HCT116 (cell line): ENCODE measurements around the gene INPP5J. TPM values are rescaled to one million over a fixed set of nuclear protein-coding genes. Genes with fewer than 3 reads are reported as not detected.

Source experiments
- ATAC-seq: fragments of 200-7000 bp; cut with Tn5 transposase; 2 replicates; pipeline ENCODE4 v1.9.1; 2020; ENCODE audit warnings: mild to moderate bottlenecking, moderate library complexity
- BruUV-seq: library from RNA; stranded (reverse); fragments of 400-500 nt; replicated peaks from 2 replicates; lab custom pipeline; 2021; lab: Mats Ljungman, UMichigan
- CTCF ChIA-PET: fragments of 300-600 bp; sonication (Branson Sonifier 250); formaldehyde crosslinking; loops from one replicate; lab custom pipeline; 2021; ENCODE audit warnings: antibody characterized with exemption; lab: Charles Lee
- POLR2A ChIA-PET: fragments of 300-600, 350-600 bp; sonication (Branson Sonifier 250); formaldehyde crosslinking; loops from one replicate; lab custom pipeline; 2021; ENCODE audit warnings: antibody characterized with exemption; lab: Charles Lee
- RAD21 ChIA-PET, 2 experiments: fragments of 300-600 bp; sonication (Branson Sonifier 250); formaldehyde crosslinking; loops; one replicate each; lab custom pipeline; 2023; ENCODE audit warnings: low total read pairs in 2 of 2; ENCODE audit not compliant: uncharacterized antibody in 2 of 2, unreplicated experiment in 2 of 2, low non-redundant PET in 1 of 2; lab: Charles Lee
- DNase-seq: peaks from one replicate; pipeline ENCODE4 v3.0.0-alpha.2; 2010; ENCODE audit warnings: low read depth, low spot score
- H2AFZ ChIP-seq: fragments of 200-600 bp; shearing (Covaris generic), sonication (generic); 2 replicates; pipeline ENCODE4 v1.6.1; 2017; ENCODE audit warnings: low read depth, mixed run types, mixed read lengths, antibody characterized with exemption, low read length; ENCODE audit not compliant: poor library complexity, severe bottlenecking
- H3K27ac ChIP-seq: 2 replicates; pipeline ENCODE4 v1.5.1; 2012; ENCODE audit warnings: low read depth, low read length
- H3K27me3 ChIP-seq: fragments of 200-600 bp; sonication (generic); 2 replicates; pipeline ENCODE4 v1.6.1; 2016; ENCODE audit warnings: mixed run types, low read length, mixed read lengths; ENCODE audit not compliant: insufficient read depth
- H3K36me3 ChIP-seq, 2 experiments: fragments of 200-500 bp in 1 of 2; fragments of 200-600 bp in 1 of 2; sonication (Bioruptor generic) in 1 of 2; sonication (generic) in 1 of 2; 2 replicates each; pipeline versions ENCODE4 v1.5.1 to v1.6.1; 2014 to 2016; ENCODE audit warnings: low read length in 2 of 2, inconsistent platforms in 1 of 2, mixed read lengths in 1 of 2, mixed run types in 1 of 2; ENCODE audit not compliant: insufficient read depth in 2 of 2, control insufficient read depth in 1 of 2
- H3K4me1 ChIP-seq, 2 experiments: fragments of 200-600 bp in 1 of 2; sonication (generic) in 1 of 2; 2 replicates each; pipeline versions ENCODE4 v1.5.1 to v1.6.1; 2012 to 2017; ENCODE audit warnings: low read length in 2 of 2, inconsistent platforms in 1 of 2, mild to moderate bottlenecking in 1 of 2, mixed read lengths in 1 of 2, mixed run types in 1 of 2, moderate library complexity in 1 of 2; ENCODE audit not compliant: insufficient read depth in 2 of 2, control insufficient read depth in 1 of 2
- H3K4me2 ChIP-seq: fragments of 200-600 bp; sonication (generic); 2 replicates; pipeline ENCODE4 v1.6.1; 2017; ENCODE audit warnings: mixed run types, low read length, mixed read lengths
- H3K4me3 ChIP-seq, 2 experiments: fragments of 200-600 bp in 1 of 2; sonication (generic) in 1 of 2; replicated peaks in 1 of 2; 2 replicates each; pipeline ENCODE4 v1.5.1; 2011 to 2016; ENCODE audit warnings: low read length in 2 of 2, control low read depth in 1 of 2, low read depth in 1 of 2, mild to moderate bottlenecking in 1 of 2, mixed read lengths in 1 of 2, mixed run types in 1 of 2
- H3K79me2 ChIP-seq: fragments of 200-600 bp; sonication (generic); 2 replicates; pipeline ENCODE4 v1.6.1; 2017; ENCODE audit warnings: mild to moderate bottlenecking, mixed run types, low read length, moderate library complexity, mixed read lengths; ENCODE audit not compliant: insufficient read depth
- H3K9ac ChIP-seq: fragments of 200-600 bp; sonication (generic); 2 replicates; pipeline ENCODE4 v1.6.1; 2016; ENCODE audit warnings: low read length, mixed read lengths
- H3K9me2 ChIP-seq: fragments of 200-600 bp; sonication (generic), shearing (Covaris generic); 2 replicates; pipeline ENCODE4 v1.6.1; 2017; ENCODE audit warnings: mixed run types, mild to moderate bottlenecking, moderate library complexity; ENCODE audit not compliant: insufficient read depth
- H3K9me3 ChIP-seq, 2 experiments: fragments of 200-500 bp in 1 of 2; fragments of 200-600 bp in 1 of 2; sonication (Bioruptor generic) in 1 of 2; sonication (generic) in 1 of 2; 2 replicates each; pipeline ENCODE4 v1.6.1; 2014 to 2017; ENCODE audit warnings: low read length in 2 of 2, mixed read lengths in 2 of 2, inconsistent platforms in 1 of 2, low read depth in 1 of 2, mild to moderate bottlenecking in 1 of 2, mixed run types in 1 of 2, moderate library complexity in 1 of 2; ENCODE audit not compliant: control insufficient read depth in 1 of 2, insufficient read depth in 1 of 2
- H4K20me1 ChIP-seq: fragments of 200-600 bp; sonication (generic), shearing (Covaris generic); 2 replicates; pipeline ENCODE4 v1.6.1; 2017; ENCODE audit warnings: mixed run types, mild to moderate bottlenecking, moderate library complexity; ENCODE audit not compliant: insufficient read depth
- EGR1 ChIP-seq: IDR thresholded peaks from 2 replicates; pipeline ENCODE4 v1.6.1; 2012; ENCODE audit warnings: low read depth
- FOSL1 ChIP-seq: IDR thresholded peaks from 2 replicates; pipeline ENCODE4 v1.6.1; 2012; ENCODE audit warnings: low read depth
- JUND ChIP-seq: IDR thresholded peaks from 2 replicates; pipeline ENCODE4 v1.6.1; 2012
- TCF7L2 ChIP-seq: IDR thresholded peaks from 2 replicates; pipeline ENCODE4 v1.7.0; 2011; ENCODE audit warnings: borderline replicate concordance, inconsistent platforms; ENCODE audit not compliant: insufficient read depth, insufficient read length; ENCODE audit errors: extremely low read depth
- YY1 ChIP-seq: IDR thresholded peaks from 2 replicates; pipeline ENCODE4 v1.6.1; 2011; ENCODE audit warnings: low read length, low read depth, moderate library complexity, mild to moderate bottlenecking; ENCODE audit not compliant: insufficient replicate concordance; ENCODE audit errors: extremely low read depth
- ZNF274 ChIP-seq: fragments of 200-500 bp; sonication (Bioruptor generic); IDR thresholded peaks from 2 replicates; pipeline ENCODE4 v1.6.1; 2014; ENCODE audit warnings: mild to moderate bottlenecking, low read depth, low read length, inconsistent platforms
- intact Hi-C: fragments of 100-400 bp; cut with micrococcal nuclease; formaldehyde crosslinking; loops from 2 replicates; pipeline ENCODE4 v1.10.0; 2022
- total RNA-seq: library from RNA; stranded (reverse); gene quantifications from one replicate; pipeline ENCODE4 v1.2.1, GENCODE V29; 2021; ENCODE audit not compliant: unreplicated experiment
- TF ChIP-seq, protein P1 (sequence below): IDR thresholded peaks from 2 replicates; pipeline ENCODE4 v1.6.1; 2012; ENCODE audit warnings: low read depth
- TF ChIP-seq, protein P2 (sequence below): IDR thresholded peaks from 2 replicates; pipeline ENCODE4 v1.6.1; 2012
- TF ChIP-seq, protein P3 (sequence below), 3 experiments: fragments of 200-600 bp in 1 of 3; sonication (generic) in 1 of 3; IDR thresholded peaks in 2 of 3; conservative IDR thresholded peaks in 1 of 3; 2 replicates each; pipeline ENCODE4 v1.5.1; 2012 to 2017; ENCODE audit warnings: low read depth in 2 of 3, low read length in 2 of 3, antibody characterized with exemption in 1 of 3, borderline replicate concordance in 1 of 3, control low read depth in 1 of 3, mild to moderate bottlenecking in 1 of 3, mixed read lengths in 1 of 3, mixed run types in 1 of 3, moderate library complexity in 1 of 3; ENCODE audit not compliant: insufficient read depth in 1 of 3

The INPP5J gene
- total RNA-seq, 1 experiment from 2014 or later: 8.9 TPM

DNA sequence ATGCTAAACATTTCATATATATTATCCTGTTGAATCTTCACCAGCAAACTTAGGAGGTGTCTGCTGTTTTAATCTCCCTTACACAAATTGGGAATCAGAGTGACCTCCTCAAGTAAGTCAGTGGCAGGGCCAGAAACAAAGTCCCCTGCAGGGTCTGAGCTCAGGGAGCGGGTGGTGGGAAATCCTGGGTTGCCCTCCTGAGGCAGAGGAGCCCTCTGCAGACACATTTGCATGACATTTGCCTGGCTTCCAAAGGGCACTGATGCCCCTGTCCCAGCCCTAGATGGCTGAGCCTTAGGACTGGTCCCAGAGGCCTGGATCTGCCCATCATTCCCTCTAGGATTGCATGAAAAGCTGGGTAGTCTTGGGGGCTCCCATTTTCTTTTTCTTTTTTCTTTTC, 2.1 kb upstream of the INPP5J start:
- ChIA-PET CTCF (interaction anchor here (2.7 kb wide), 1 partner anchor 13 kb away, joined by 14 read pairs; the partner anchor contains the start of gene SELENOM), POLR2A (no interaction called here), RAD21 (no interaction called here)
- Histone ChIP-seq H2AFZ (no peak overlapping the region), H3K9ac (no peak overlapping the region), H3K79me2 (no peaks in the 10 kb centered on the region), H3K36me3 (no peaks in the 10 kb centered on the region), H3K27ac (no peak overlapping the region), H4K20me1 (no peaks in the 10 kb centered on the region), H3K4me2 (no peak overlapping the region), H3K9me2 (no peaks in the 10 kb centered on the region), H3K4me1 (peaks cover 9 to 20% of the 10 kb centered on the region in 2 experiments), H3K9me3 (no peaks in the 10 kb centered on the region), H3K4me3 (no peak overlapping the region), H3K27me3 (no peaks in the 10 kb centered on the region)
- ATAC-seq (no peak), DNase-seq (no peak)
- TF ChIP-seq, protein P1, sequence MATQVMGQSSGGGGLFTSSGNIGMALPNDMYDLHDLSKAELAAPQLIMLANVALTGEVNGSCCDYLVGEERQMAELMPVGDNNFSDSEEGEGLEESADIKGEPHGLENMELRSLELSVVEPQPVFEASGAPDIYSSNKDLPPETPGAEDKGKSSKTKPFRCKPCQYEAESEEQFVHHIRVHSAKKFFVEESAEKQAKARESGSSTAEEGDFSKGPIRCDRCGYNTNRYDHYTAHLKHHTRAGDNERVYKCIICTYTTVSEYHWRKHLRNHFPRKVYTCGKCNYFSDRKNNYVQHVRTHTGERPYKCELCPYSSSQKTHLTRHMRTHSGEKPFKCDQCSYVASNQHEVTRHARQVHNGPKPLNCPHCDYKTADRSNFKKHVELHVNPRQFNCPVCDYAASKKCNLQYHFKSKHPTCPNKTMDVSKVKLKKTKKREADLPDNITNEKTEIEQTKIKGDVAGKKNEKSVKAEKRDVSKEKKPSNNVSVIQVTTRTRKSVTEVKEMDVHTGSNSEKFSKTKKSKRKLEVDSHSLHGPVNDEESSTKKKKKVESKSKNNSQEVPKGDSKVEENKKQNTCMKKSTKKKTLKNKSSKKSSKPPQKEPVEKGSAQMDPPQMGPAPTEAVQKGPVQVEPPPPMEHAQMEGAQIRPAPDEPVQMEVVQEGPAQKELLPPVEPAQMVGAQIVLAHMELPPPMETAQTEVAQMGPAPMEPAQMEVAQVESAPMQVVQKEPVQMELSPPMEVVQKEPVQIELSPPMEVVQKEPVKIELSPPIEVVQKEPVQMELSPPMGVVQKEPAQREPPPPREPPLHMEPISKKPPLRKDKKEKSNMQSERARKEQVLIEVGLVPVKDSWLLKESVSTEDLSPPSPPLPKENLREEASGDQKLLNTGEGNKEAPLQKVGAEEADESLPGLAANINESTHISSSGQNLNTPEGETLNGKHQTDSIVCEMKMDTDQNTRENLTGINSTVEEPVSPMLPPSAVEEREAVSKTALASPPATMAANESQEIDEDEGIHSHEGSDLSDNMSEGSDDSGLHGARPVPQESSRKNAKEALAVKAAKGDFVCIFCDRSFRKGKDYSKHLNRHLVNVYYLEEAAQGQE: no peak
- TF ChIP-seq JUND: no peak
- TF ChIP-seq ZNF274: no peak
- no peak for TF ChIP-seq TCF7L2
- TF ChIP-seq EGR1: no peak
- no peak for TF ChIP-seq FOSL1
- TF ChIP-seq YY1: no peak
- TF ChIP-seq, protein P2, sequence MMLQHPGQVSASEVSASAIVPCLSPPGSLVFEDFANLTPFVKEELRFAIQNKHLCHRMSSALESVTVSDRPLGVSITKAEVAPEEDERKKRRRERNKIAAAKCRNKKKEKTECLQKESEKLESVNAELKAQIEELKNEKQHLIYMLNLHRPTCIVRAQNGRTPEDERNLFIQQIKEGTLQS: no peak
- TF ChIP-seq, protein P3, sequence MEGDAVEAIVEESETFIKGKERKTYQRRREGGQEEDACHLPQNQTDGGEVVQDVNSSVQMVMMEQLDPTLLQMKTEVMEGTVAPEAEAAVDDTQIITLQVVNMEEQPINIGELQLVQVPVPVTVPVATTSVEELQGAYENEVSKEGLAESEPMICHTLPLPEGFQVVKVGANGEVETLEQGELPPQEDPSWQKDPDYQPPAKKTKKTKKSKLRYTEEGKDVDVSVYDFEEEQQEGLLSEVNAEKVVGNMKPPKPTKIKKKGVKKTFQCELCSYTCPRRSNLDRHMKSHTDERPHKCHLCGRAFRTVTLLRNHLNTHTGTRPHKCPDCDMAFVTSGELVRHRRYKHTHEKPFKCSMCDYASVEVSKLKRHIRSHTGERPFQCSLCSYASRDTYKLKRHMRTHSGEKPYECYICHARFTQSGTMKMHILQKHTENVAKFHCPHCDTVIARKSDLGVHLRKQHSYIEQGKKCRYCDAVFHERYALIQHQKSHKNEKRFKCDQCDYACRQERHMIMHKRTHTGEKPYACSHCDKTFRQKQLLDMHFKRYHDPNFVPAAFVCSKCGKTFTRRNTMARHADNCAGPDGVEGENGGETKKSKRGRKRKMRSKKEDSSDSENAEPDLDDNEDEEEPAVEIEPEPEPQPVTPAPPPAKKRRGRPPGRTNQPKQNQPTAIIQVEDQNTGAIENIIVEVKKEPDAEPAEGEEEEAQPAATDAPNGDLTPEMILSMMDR (IDR thresholded peaks at IDR 0.05 in 2 of 3, conservative IDR thresholded peaks at IDR 0.05 in 1 of 3; ENCODE audit: borderline replicate concordance in 1 of 3, insufficient read depth in 1 of 3, low read depth in 2 of 3, low read length in 2 of 3): no peak
- intact Hi-C loops: no loop called here
- BruUV-seq: no TSS peak
